NCI-H187 treated with DMSO at 0.1 percent for 48 hours (cell line): Measurements from ENCODE around the gene IMMP1L.

ENCODE experiments used
- DNase-seq: peaks from one replicate; lab custom pipeline; 2025; lab: John Stamatoyannopoulos, UW

The IMMP1L gene

GRCh38 chr11:31474083-31474482 lies 35.3 kb downstream of the IMMP1L start:
- no peak for DNase-seq

- DNase-seq: no peak
Measured at GRCh38 chr11:31464436-31464835, 45.0 kb downstream of the IMMP1L start.

- no peak for DNase-seq
Measured at GRCh38 chr11:31455177-31455576, 54.2 kb downstream of the IMMP1L start.

- DNase-seq: no peak
Measured at GRCh38 chr11:31450841-31451240, 58.6 kb downstream of the IMMP1L start.

GRCh38 chr11:31449040-31449439 lies 60.4 kb downstream of the IMMP1L start:
- DNase-seq: no peak

GRCh38 chr11:31445621-31446020 lies 63.8 kb downstream of the IMMP1L start:
- no peak for DNase-seq

- no peak for DNase-seq
Measured at GRCh38 chr11:31443802-31444201, 65.6 kb downstream of the IMMP1L start.

- peak; percentile 78 for DNase-seq
Measured at GRCh38 chr11:31442086-31442485, 67.3 kb downstream of the IMMP1L start.

- DNase-seq: no peak
Measured at GRCh38 chr11:31441296-31441695, 68.1 kb downstream of the IMMP1L start.

GRCh38 chr11:31437742-31438435 lies 71.5 kb downstream of the IMMP1L start:
- DNase-seq: no peak

- DNase-seq: no peak
Measured at GRCh38 chr11:31433851-31434250, 75.6 kb downstream of the IMMP1L start.

- DNase-seq: no peak
Measured at GRCh38 chr11:31424652-31425051, 84.8 kb downstream of the IMMP1L start.

- DNase-seq: no peak
Measured at GRCh38 chr11:31422703-31423102, 86.7 kb downstream of the IMMP1L start.

- DNase-seq: no peak
Measured at GRCh38 chr11:31421820-31422219, 87.6 kb downstream of the IMMP1L start.

GRCh38 chr11:31419669-31420068 lies 89.8 kb downstream of the IMMP1L start:
- DNase-seq: no peak

GRCh38 chr11:31419138-31419537 lies 90.3 kb downstream of the IMMP1L start:
- no peak for DNase-seq

GRCh38 chr11:31417816-31418215 lies 91.6 kb downstream of the IMMP1L start:
- no peak for DNase-seq

- DNase-seq: no peak
Measured at GRCh38 chr11:31417357-31417756, 92.1 kb downstream of the IMMP1L start.

- no peak for DNase-seq
Measured at GRCh38 chr11:31415435-31415834, 94.0 kb downstream of the IMMP1L start.

- no peak for DNase-seq
Measured at GRCh38 chr11:31414338-31414737, 95.1 kb downstream of the IMMP1L start.

GRCh38 chr11:31412946-31413345 lies 96.5 kb downstream of the IMMP1L start:
- DNase-seq: no peak

GRCh38 chr11:31408201-31408600 lies 101.2 kb downstream of the IMMP1L start:
- no peak for DNase-seq

- DNase-seq: no peak
Measured at GRCh38 chr11:31404614-31405013, 104.8 kb downstream of the IMMP1L start.

- no peak for DNase-seq
Measured at GRCh38 chr11:31397239-31397834, 112.1 kb downstream of the IMMP1L start.
